OCI-LY1 (cell line): ENCODE results near the gene ALDH1A1.

ENCODE experiments used
- EZH2 ChIP-seq: fragments of 200-600 bp; sonication (generic), shearing (Covaris generic); IDR thresholded peaks from 2 replicates; pipeline ENCODE4 v1.8.0; 2017; ENCODE audit warnings: borderline replicate concordance, mixed run types, mild to moderate bottlenecking, antibody characterized with exemption, low read length, moderate library complexity, mixed read lengths
- TF ChIP-seq, protein P1 (sequence below): fragments of 200-600 bp; sonication (generic), shearing (Covaris generic); IDR thresholded peaks from 2 replicates; pipeline ENCODE4 v1.5.1; 2017; ENCODE audit warnings: mild to moderate bottlenecking, antibody characterized with exemption, low read length, moderate library complexity, mixed read lengths

DNA sequence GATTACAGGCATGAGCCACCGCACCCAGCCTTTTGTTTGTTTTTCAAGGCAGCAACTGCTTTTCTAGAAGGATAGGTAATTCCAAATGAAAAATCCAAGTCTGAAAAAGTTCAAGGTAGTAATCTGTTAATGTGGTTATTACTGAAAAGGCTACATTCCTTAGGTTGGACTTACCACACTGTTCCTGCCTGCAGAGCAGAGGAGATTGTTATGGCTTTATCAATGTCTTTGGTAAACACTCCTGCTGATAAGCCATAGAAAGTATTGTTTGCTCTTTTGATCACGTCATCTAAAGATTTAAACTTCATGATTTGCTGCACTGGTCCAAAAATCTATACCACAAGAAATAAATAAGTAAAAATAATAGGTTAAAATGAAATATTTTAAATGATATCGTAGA lies 43.4 kb downstream of the ALDH1A1 start:
- TF ChIP-seq, protein P1, sequence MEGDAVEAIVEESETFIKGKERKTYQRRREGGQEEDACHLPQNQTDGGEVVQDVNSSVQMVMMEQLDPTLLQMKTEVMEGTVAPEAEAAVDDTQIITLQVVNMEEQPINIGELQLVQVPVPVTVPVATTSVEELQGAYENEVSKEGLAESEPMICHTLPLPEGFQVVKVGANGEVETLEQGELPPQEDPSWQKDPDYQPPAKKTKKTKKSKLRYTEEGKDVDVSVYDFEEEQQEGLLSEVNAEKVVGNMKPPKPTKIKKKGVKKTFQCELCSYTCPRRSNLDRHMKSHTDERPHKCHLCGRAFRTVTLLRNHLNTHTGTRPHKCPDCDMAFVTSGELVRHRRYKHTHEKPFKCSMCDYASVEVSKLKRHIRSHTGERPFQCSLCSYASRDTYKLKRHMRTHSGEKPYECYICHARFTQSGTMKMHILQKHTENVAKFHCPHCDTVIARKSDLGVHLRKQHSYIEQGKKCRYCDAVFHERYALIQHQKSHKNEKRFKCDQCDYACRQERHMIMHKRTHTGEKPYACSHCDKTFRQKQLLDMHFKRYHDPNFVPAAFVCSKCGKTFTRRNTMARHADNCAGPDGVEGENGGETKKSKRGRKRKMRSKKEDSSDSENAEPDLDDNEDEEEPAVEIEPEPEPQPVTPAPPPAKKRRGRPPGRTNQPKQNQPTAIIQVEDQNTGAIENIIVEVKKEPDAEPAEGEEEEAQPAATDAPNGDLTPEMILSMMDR: no peak
- TF ChIP-seq EZH2: no peak
